ENCODE results near the gene AHCYL2. TPM values are rescaled to one million over a fixed set of nuclear protein-coding genes. Genes with fewer than 3 reads are reported as not detected.

Gene AHCYL2
- total RNA-seq, 4 donors from 2014 or later, result 10.8 to 14.0 (median 13.7) TPM

- Histone ChIP-seq H3K27me3 (no peaks in the 10 kb centered on the region), H3K4me1 (no peaks in the 10 kb centered on the region), H3K27ac (no peak overlapping the region), H3K36me3 (no peaks in the 10 kb centered on the region), H3K9me3 (peaks cover 0 to 18% (median 9%) of the 10 kb centered on the region in 3 donors), H3K4me3 (no peak overlapping the region)
- whole genome bisulfite sequencing, 2 donors, result 76 to 90% methylated on average over 1 to 2 of the region's 2 CpGs
- DNase-seq, result no peak
- intact Hi-C loops (cut with DNase I), result no loop called here
- TF ChIP-seq POLR2A (IDR thresholded peaks at IDR 0.05) (no peak), CTCF (IDR thresholded peaks at IDR 0.05) (no peak)
These were observed 227.9 kb downstream of the AHCYL2 start for GRCh38 chr7:129452589-129453231.

- H3K27me3 ChIP-seq, result no peaks in the 10 kb centered on the region
- H3K36me3 ChIP-seq, result no peaks in the 10 kb centered on the region
- peaks cover 0 to 9% (median 4%) of the 10 kb centered on the region in 3 donors for H3K9me3 ChIP-seq
- WGBS, 2 donors, result 63 to 92% methylated on average over 1 of the region's 1 CpG
- no peak overlapping the region for H3K27ac ChIP-seq
- TF ChIP-seq CTCF (IDR thresholded peaks at IDR 0.05) (no peak), POLR2A (IDR thresholded peaks at IDR 0.05) (no peak)
- intact Hi-C loops (cut with DNase I), result no loop called here
- no peak overlapping the region for H3K4me3 ChIP-seq
- no peak for DNase-seq
- H3K4me1 ChIP-seq, result no peaks in the 10 kb centered on the region
These were observed 228.8 kb downstream of the AHCYL2 start for GRCh38 chr7:129453510-129454248.

GRCh38 chr7:129454249-129454551 lies 229.4 kb downstream of the AHCYL2 start:
- TF ChIP-seq CTCF (IDR thresholded peaks at IDR 0.05), result no peak
- no peak for TF ChIP-seq POLR2A (IDR thresholded peaks at IDR 0.05)
- intact Hi-C loops (cut with DNase I), result no loop called here
- WGBS, 2 donors, result 90 to 98% methylated on average over 2 to 4 of the region's 4 CpGs

GRCh38 chr7:129456421-129456820 lies 231.6 kb downstream of the AHCYL2 start:
- no peak for TF ChIP-seq CTCF (IDR thresholded peaks at IDR 0.05)
- 83 to 91% methylated on average over 3 to 4 of the region's 10 CpGs for WGBS, 2 donors
- intact Hi-C loops (cut with DNase I), result no loop called here
- Histone ChIP-seq H3K27ac (no peak overlapping the region), H3K36me3 (no peaks in the 10 kb centered on the region), H3K4me3 (no peak overlapping the region), H3K4me1 (no peaks in the 10 kb centered on the region), H3K27me3 (no peaks in the 10 kb centered on the region), H3K9me3 (no peaks in the 10 kb centered on the region)
- DNase-seq, result no peak

More at GRCh38 chr7:129454249-129454551, 229.4 kb downstream of the AHCYL2 start:
- Histone ChIP-seq H3K9me3 (peaks cover 0 to 4% (median 0%) of the 10 kb centered on the region in 3 donors), H3K4me1 (no peaks in the 10 kb centered on the region), H3K27ac (no peak overlapping the region), H3K4me3 (no peak overlapping the region), H3K27me3 (no peaks in the 10 kb centered on the region), H3K36me3 (no peaks in the 10 kb centered on the region)
- DNase-seq, result no peak

GRCh38 chr7:129457101-129457500 lies 232.3 kb downstream of the AHCYL2 start:
- WGBS, 2 donors, result 69 to 80% methylated on average over 3 of the region's 3 CpGs

More at GRCh38 chr7:129457101-129457500, 232.3 kb downstream of the AHCYL2 start:
- no peak for DNase-seq
- no peaks in the 10 kb centered on the region for H3K27me3 ChIP-seq
- H3K9me3 ChIP-seq, result no peaks in the 10 kb centered on the region
- no peaks in the 10 kb centered on the region for H3K36me3 ChIP-seq
- H3K4me1 ChIP-seq, result no peaks in the 10 kb centered on the region
- H3K4me3 ChIP-seq, result no peak overlapping the region
- no peak overlapping the region for H3K27ac ChIP-seq
- intact Hi-C loops (cut with DNase I), result no loop called here
- no peak for TF ChIP-seq CTCF (IDR thresholded peaks at IDR 0.05)
- no peak for TF ChIP-seq POLR2A (IDR thresholded peaks at IDR 0.05)
